Neuron (in vitro differentiated cells): Measurements from ENCODE around the gene INSIG2.

Experiments used
- H2AFZ ChIP-seq: one replicate; pipeline ENCODE4 v1.6.1; 2013; ENCODE audit warnings: low read depth, mild to moderate bottlenecking, inconsistent platforms, low read length, moderate library complexity
- H3K27me3 ChIP-seq: one replicate; pipeline ENCODE4 v1.6.1; 2013; ENCODE audit warnings: low read length; ENCODE audit not compliant: insufficient read depth
- H3K36me3 ChIP-seq: one replicate; pipeline ENCODE4 v1.6.1; 2013; ENCODE audit warnings: low read length; ENCODE audit not compliant: insufficient read depth
- H3K4me1 ChIP-seq: one replicate; pipeline ENCODE4 v1.6.1; 2013; ENCODE audit warnings: low read length; ENCODE audit not compliant: insufficient read depth
- H3K4me3 ChIP-seq: 2 replicates; pipeline ENCODE4 v1.5.1; 2013; ENCODE audit warnings: mild to moderate bottlenecking, low read length, moderate library complexity
- H3K9me3 ChIP-seq: one replicate; pipeline ENCODE4 v1.6.1; 2013; ENCODE audit warnings: low read length

Gene INSIG2

DNA sequence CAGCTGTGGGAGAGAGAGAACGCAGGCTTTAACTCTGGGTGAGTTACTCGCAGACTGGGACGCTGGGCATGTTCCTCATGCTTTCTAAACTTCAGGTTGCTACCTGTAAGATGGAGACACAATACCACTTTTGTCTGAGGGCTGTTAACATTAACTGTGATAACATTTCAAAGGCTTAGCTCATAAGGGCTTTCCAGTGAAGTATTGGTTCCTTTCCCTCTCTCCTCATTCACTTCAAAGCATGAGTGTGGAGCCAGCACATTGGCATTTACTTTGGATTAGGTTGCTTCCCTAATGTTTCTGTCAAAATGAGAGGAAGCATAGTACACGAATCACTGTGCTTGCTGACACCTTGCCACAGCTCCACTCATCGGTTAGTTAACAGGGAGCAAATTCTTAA is 30.2 kb downstream of the INSIG2 start:
- no peaks in the 10 kb centered on the region for H3K27me3 ChIP-seq
- H3K9me3 ChIP-seq: no peaks in the 10 kb centered on the region
- no peaks in the 10 kb centered on the region for H3K4me1 ChIP-seq
- H2AFZ ChIP-seq: no peak overlapping the region
- no peaks in the 10 kb centered on the region for H3K36me3 ChIP-seq
- no peak overlapping the region for H3K4me3 ChIP-seq

DNA sequence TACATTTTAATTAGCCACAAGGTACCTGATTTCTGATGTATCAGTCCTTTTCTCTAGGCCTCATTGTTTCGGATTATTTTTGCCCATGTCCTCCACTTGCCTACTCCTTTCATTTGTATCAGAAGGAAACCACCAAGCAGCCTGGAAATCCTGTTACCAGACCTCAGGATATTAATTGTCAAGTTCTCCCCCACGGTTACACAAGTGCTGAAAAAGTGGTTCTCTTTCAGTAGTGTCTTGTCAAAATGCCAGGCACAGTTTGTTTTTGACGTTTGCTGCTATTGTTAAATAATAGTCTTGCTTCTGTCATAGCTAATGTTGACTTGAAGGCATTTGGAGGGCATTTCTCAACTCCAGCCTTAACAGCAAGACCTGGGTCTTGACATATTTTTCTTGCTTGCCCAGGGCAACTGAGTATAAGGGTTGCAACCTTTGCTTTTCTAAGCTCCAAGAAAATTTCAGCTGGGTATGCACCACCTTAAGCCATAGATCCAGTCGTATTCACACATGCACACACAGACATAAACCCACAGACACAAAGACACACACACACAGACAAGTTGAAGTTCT is 31.0 kb downstream of the INSIG2 start:
- Histone ChIP-seq H2AFZ (no peak overlapping the region), H3K9me3 (no peaks in the 10 kb centered on the region), H3K4me1 (no peaks in the 10 kb centered on the region), H3K4me3 (no peak overlapping the region), H3K36me3 (no peaks in the 10 kb centered on the region), H3K27me3 (no peaks in the 10 kb centered on the region)

DNA sequence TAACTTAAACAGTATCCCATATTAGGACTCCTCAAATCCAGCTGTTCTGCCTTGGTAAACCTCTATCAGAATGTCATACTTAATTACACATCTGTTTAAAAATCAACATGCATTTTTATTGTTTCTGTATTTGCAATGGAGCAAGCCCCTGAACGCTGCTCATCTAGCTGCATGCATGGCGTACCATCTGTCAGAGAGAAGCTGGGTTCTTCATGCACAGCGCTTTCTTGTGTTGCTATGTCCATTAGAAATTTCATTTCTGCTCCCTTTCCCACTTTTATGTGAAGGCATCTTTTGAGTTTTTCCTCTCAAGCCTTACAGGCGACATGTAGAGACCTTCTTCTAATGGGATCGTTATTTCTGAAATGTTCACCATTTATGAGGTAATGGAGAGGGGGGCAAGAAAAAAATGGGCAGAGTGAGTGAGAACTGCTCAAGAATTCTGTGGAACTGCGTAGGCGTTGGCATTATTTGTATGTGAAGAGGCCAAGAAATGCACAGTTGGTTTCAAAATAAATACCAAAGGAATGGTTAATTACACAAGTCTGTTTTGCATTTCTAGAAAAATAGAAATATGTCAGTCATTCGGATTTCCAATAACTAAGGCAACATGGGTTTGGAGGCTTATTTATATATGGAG is 31.6 kb downstream of the INSIG2 start:
- Histone ChIP-seq H3K4me1 (no peaks in the 10 kb centered on the region), H2AFZ (no peak overlapping the region), H3K36me3 (no peaks in the 10 kb centered on the region), H3K4me3 (no peak overlapping the region), H3K9me3 (no peaks in the 10 kb centered on the region), H3K27me3 (no peaks in the 10 kb centered on the region)

DNA sequence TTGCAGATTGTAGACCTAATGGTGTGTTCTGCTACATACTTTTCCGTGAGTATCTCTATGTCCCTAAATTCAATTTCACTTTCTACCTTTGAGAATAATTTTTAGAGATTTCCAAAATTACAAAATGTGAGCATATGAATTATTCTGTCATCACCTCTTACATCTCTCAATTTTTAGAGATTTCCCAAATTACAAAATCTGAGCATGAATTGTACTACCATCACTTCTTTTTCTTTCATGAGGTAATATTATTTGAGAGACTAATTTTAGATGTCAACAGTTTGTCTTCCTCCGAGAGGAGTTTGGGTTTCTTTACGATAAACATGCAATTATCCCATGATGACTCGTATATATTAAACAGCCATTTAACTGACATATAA is 32.1 kb downstream of the INSIG2 start:
- no peaks in the 10 kb centered on the region for H3K36me3 ChIP-seq
- H2AFZ ChIP-seq: no peak overlapping the region
- peaks cover 1% of the 10 kb centered on the region for H3K27me3 ChIP-seq
- H3K9me3 ChIP-seq: no peaks in the 10 kb centered on the region
- no peaks in the 10 kb centered on the region for H3K4me1 ChIP-seq
- H3K4me3 ChIP-seq: no peak overlapping the region

DNA sequence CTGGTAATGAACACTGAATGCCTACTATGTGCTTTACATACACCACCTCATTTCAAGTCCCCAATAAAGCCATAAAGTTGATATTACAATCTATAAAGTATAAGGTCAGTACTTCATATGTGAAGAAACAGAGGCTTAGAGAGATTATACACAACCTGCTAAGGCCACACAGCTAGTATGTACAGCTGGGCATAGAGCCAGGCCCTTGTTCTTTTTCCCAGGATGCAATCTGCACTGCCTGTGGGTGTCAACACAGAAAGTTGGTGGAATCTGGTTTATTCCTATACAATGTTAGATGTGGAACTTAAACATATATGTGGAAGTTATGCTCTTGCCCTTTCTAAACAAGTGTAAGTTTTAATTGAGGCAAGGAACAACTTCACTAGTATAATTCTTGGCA is 32.8 kb downstream of the INSIG2 start:
- Histone ChIP-seq H3K36me3 (no peaks in the 10 kb centered on the region), H3K4me3 (no peak overlapping the region), H3K9me3 (no peaks in the 10 kb centered on the region), H2AFZ (no peak overlapping the region), H3K27me3 (peaks cover 6% of the 10 kb centered on the region), H3K4me1 (no peaks in the 10 kb centered on the region)

DNA sequence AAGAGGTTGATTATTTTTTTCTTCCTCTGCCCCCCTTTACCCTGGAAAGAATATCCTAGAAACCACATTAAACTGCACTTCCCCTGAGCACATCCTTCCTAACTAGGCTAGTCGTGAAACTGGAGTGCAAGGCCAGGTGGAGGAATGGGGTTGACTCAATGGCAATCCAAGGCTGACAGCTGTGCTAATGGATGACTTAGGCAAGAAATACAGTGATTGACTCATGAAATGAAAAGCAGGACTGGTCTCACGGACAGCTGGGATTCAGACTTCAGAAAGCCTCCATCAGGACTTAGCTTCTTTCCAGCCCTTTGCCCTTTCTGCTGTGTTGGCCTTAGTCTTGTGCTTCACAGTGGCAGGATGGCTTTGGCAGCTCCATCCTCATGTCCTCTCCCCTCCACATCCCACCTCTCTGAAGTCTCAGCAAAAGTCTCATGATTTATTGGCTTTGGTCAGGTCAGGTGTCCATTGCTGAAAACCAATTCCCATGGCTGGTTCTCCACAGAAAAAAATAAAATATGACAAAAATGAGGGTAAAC is 33.8 kb downstream of the INSIG2 start:
- H3K4me1 ChIP-seq: no peaks in the 10 kb centered on the region
- peaks cover 6% of the 10 kb centered on the region for H3K27me3 ChIP-seq
- H2AFZ ChIP-seq: no peak overlapping the region
- no peaks in the 10 kb centered on the region for H3K9me3 ChIP-seq
- no peaks in the 10 kb centered on the region for H3K36me3 ChIP-seq
- H3K4me3 ChIP-seq: no peak overlapping the region

DNA sequence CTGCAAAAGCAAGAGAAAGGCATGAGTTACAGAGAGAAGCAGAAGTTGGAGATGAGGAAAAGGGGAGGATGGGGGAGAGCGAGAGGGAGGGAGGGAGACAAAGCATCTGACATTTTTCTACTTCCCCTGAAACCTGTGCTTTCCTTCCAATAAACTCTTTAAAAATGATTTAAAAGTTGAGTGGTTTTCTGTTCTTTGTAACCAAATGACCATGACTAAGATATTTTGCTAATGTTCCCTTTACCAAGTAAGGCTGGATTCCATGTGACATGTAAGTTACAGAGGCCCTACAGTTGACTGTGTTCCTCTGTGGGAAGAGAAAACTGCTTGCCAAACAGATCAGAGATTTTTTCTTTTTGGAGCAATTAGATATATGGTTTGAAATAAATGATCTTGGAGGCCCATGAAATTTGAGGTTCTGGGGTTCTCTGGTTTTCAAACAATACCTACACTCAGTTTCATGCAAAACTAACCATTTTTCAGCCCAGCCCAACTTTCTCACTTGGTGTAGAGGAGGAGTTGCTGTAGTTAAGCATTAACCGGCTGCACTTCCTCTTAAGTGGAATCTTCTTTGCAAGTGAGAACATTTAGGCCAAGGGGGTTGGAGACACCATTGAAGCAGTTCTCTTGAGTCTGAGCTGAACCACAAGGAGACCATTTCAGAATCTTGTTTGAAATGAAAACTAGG is 34.5 kb downstream of the INSIG2 start:
- Histone ChIP-seq H2AFZ (no peak overlapping the region), H3K27me3 (peaks cover 6% of the 10 kb centered on the region), H3K36me3 (no peaks in the 10 kb centered on the region), H3K9me3 (no peaks in the 10 kb centered on the region), H3K4me1 (no peaks in the 10 kb centered on the region), H3K4me3 (no peak overlapping the region)

DNA sequence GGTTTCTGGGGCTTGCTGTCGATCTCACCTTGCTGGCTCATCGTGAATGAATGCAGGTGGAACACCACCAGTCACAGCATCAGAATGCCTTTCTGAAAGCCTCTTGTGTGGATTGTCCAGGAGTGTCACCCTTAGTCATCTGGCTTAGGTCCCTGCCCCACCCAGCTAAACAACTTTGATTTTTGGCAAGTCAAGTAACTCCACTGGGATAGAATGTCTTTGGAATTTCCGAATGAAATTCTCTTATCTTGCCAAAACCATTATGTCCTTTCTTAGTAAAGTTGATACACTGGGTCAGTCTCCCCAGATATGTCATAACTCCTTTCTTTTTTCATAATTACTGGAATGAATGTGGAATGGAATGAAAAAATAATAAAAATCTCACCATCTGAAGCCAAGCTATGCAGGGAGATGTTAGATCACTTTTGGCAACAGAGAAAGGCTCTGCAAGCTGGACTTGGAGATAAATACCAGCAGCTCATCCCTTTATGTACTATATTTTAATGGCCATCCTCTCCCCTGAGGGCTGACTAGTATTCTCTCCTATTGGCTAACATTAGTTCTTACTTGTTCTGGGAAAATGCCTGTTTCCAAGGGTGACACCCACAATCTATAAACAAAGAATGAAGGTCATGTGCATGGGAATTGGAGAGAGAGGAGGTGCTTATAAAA is 35.4 kb downstream of the INSIG2 start:
- Histone ChIP-seq H3K4me3 (no peak overlapping the region), H3K27me3 (peaks cover 6% of the 10 kb centered on the region), H3K4me1 (no peaks in the 10 kb centered on the region), H2AFZ (no peak overlapping the region), H3K9me3 (no peaks in the 10 kb centered on the region), H3K36me3 (no peaks in the 10 kb centered on the region)

DNA sequence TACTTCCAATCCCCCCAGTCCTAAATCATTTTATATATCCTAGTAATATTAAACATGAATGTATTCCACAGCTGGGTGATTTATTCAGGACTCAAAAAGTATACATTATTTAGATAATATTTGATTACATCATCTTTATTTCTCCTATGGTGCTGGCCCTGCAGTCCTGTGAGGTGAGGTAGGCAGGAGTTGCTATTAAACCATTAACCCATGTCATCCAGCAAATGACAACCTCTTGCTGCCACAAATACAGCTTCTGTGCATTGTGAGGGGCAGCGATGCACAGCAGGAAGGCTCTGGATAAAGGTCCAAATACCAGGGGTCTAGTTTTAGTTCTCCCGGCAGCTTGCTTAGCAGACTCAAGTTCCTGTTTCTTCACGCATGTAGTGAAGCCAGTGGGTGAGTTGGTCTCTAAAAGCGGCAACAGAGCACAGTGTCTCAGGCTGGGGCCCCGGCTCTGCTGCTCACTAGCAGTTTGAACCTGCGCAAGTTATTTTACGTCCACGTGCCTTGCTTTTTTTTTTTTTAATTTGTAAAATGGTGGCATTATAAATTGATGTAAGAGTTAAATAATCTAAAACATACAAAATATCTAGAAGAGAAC is 36.1 kb downstream of the INSIG2 start:
- H3K9me3 ChIP-seq: no peaks in the 10 kb centered on the region
- no peaks in the 10 kb centered on the region for H3K4me1 ChIP-seq
- peaks cover 6% of the 10 kb centered on the region for H3K27me3 ChIP-seq
- no peak overlapping the region for H2AFZ ChIP-seq
- H3K4me3 ChIP-seq: no peak overlapping the region
- H3K36me3 ChIP-seq: no peaks in the 10 kb centered on the region

DNA sequence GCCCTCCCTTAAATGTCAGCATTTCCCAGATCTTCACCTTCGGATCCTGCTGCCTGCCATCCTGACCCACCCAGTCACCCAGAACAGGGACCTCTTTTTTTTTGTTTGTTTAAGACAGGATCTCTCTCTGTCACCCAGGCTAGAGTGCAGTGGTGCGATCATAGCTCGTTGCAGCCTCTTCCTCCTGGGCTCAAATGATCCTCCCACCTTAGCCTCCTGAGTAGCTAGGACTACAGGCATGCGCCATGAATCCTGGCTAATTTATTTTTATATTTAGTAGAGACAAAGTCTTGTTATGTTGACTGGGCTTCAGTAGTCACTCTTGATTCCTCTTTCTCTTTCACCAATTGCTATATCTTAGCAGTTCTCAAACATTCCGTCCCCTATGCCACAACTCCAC is 39.0 kb downstream of the INSIG2 start:
- Histone ChIP-seq H3K4me3 (no peak overlapping the region), H3K27me3 (peaks cover 6% of the 10 kb centered on the region), H3K9me3 (no peaks in the 10 kb centered on the region), H3K4me1 (no peaks in the 10 kb centered on the region), H2AFZ (no peak overlapping the region), H3K36me3 (no peaks in the 10 kb centered on the region)

DNA sequence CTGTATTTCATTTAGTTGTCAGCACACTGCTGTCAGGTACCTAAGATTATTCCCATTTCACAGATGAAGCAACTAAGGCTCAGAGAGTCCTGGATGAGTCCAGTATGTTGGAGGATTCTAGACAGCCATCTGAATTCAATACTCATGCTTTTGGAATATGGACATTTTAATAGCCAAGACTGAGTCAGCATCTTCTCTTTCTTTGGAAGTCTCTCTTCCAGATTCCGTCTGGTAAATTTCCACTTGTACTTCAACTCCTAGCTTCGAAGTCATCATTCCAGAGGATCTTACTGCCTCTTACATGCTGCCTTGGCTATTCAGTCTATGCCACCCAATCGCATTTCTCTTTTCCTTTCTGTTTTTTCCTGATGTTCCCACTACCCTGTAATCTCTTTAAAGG is 40.6 kb downstream of the INSIG2 start:
- H3K36me3 ChIP-seq: no peaks in the 10 kb centered on the region
- no peaks in the 10 kb centered on the region for H3K4me1 ChIP-seq
- no peak overlapping the region for H3K4me3 ChIP-seq
- H2AFZ ChIP-seq: no peak overlapping the region
- peaks cover 6% of the 10 kb centered on the region for H3K27me3 ChIP-seq
- no peaks in the 10 kb centered on the region for H3K9me3 ChIP-seq

DNA sequence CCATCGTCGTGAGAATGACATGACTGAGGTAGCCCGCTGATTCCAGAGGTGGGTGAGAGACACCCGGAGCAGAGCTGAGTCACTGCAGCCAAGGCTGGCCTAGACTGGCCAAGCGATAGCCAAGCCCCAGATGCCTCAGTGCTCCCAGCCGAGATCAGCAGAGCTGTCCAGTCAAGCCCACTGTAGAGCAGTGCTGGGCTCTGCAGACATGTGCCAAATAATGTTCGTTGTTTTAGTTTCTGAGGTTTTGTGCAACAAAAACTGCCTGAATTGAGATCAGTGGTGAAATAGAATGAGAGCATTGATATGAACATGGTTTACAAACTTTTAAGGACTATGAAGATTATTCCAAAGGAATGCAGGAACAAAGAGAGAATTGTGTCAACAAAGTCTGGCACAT is 42.1 kb downstream of the INSIG2 start:
- no peaks in the 10 kb centered on the region for H3K36me3 ChIP-seq
- no peak overlapping the region for H2AFZ ChIP-seq
- H3K27me3 ChIP-seq: peaks cover 4% of the 10 kb centered on the region
- no peak overlapping the region for H3K4me3 ChIP-seq
- H3K9me3 ChIP-seq: no peaks in the 10 kb centered on the region
- no peaks in the 10 kb centered on the region for H3K4me1 ChIP-seq

DNA sequence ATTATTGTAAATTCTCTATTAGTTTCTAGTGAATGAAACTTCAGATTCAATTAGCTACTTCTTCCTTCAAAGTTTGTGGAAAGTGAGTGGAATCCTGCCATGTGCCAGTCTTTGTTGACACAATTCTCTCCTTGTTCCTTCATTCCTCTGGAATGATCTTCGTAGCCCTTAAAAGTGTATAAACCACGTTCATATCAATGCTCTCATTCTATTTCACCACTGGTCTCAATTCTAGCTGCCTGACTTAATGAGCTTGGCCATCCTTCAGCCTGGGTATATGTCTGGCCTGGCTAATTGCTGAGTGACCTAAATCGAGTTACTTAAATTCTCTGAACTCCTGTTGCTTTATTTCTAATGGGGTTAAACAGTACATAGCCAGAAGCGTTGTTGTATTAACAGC is 43.5 kb downstream of the INSIG2 start:
- no peaks in the 10 kb centered on the region for H3K4me1 ChIP-seq
- H3K27me3 ChIP-seq: peaks cover 4% of the 10 kb centered on the region
- H3K4me3 ChIP-seq: no peak overlapping the region
- H3K36me3 ChIP-seq: no peaks in the 10 kb centered on the region
- no peak overlapping the region for H2AFZ ChIP-seq
- no peaks in the 10 kb centered on the region for H3K9me3 ChIP-seq
